H1 (cell line): ENCODE results near the gene EIF4A2. TPM values are rescaled to one million over a fixed set of nuclear protein-coding genes. Genes with fewer than 3 reads are reported as not detected.

Experiments used
- CTCF ChIA-PET: fragments of 300-600 bp; sonication (Branson Sonifier 250); formaldehyde crosslinking; loops from one replicate; lab custom pipeline; 2021; ENCODE audit not compliant: partially characterized antibody; lab: Charles Lee
- POLR2A ChIA-PET: fragments of 300-600 bp; sonication (Branson Sonifier 250); formaldehyde crosslinking; loops from one replicate; lab custom pipeline; 2021; ENCODE audit warnings: inconsistent platforms; ENCODE audit not compliant: partially characterized antibody; lab: Charles Lee
- DNase-seq, 2 experiments: peaks; one replicate each; pipeline versions ENCODE4 v3.0.0 to v3.0.0-alpha.2; 2010 to 2022; ENCODE audit warnings: low spot score in 2 of 2, low read depth in 1 of 2, mixed read lengths in 1 of 2
- FAIRE-seq: peaks from 2 replicates; lab custom pipeline; 2011; peaks lifted over from hg19 to GRCh38; lab: Jason Lieb, UNC
- H2AFZ ChIP-seq: 2 replicates; pipeline ENCODE4 v1.8.1; 2012; ENCODE audit warnings: low read length, inconsistent platforms
- H2AK5ac ChIP-seq: 2 replicates; pipeline ENCODE4 v1.6.1; 2013; ENCODE audit warnings: low read depth, low read length
- H2BK120ac ChIP-seq: replicated peaks from 2 replicates; pipeline ENCODE3; 2013; ENCODE audit warnings: low read depth, low read length, inconsistent platforms
- H2BK12ac ChIP-seq: 2 replicates; pipeline ENCODE4 v1.6.1; 2013; ENCODE audit warnings: low read depth, low read length
- H2BK15ac ChIP-seq: 2 replicates; pipeline ENCODE4 v1.6.1; 2013; ENCODE audit warnings: low read length
- H2BK20ac ChIP-seq: 2 replicates; pipeline ENCODE4 v1.6.1; 2013; ENCODE audit warnings: low read length
- H2BK5ac ChIP-seq: 2 replicates; pipeline ENCODE4 v1.6.1; 2013; ENCODE audit warnings: low read depth, low read length
- H3K14ac ChIP-seq: 2 replicates; pipeline ENCODE4 v1.6.1; 2013; ENCODE audit warnings: inconsistent platforms; ENCODE audit not compliant: insufficient read length
- H3K18ac ChIP-seq: 2 replicates; pipeline ENCODE4 v1.6.1; 2013; ENCODE audit warnings: low read length; ENCODE audit errors: extremely low read depth
- H3K23ac ChIP-seq: 2 replicates; pipeline ENCODE4 v1.6.1; 2013; ENCODE audit warnings: inconsistent platforms; ENCODE audit not compliant: insufficient read length
- H3K23me2 ChIP-seq: 2 replicates; pipeline ENCODE4 v1.6.1; 2013; ENCODE audit warnings: low read depth, low read length
- H3K27ac ChIP-seq: 2 replicates; pipeline ENCODE4 v1.6.1; 2011; ENCODE audit warnings: low read depth, low read length, inconsistent platforms
- H3K27me3 ChIP-seq, 4 experiments: replicated peaks in 1 of 4; 1 replicate in 1 of 4; 2 replicates in 3 of 4; pipeline versions ENCODE4 v1.6.1 to v1.8.1; 2011 to 2013; ENCODE audit warnings: low read length in 3 of 4, mild to moderate bottlenecking in 3 of 4, inconsistent platforms in 2 of 4, mixed read lengths in 2 of 4, moderate library complexity in 1 of 4; ENCODE audit not compliant: control insufficient read depth in 3 of 4, insufficient read depth in 3 of 4; ENCODE audit errors: extremely low read depth in 1 of 4
- H3K36me3 ChIP-seq, 4 experiments: 2 replicates each; pipeline versions ENCODE4 v1.6.1 to v1.8.1; 2011 to 2013; ENCODE audit warnings: mild to moderate bottlenecking in 4 of 4, low read length in 3 of 4, moderate library complexity in 2 of 4, control low read depth in 1 of 4, inconsistent platforms in 1 of 4; ENCODE audit not compliant: insufficient read depth in 4 of 4, control insufficient read depth in 2 of 4
- H3K4ac ChIP-seq: replicated peaks from 2 replicates; pipeline ENCODE3; 2013; ENCODE audit warnings: low read length, low read depth, mixed read lengths, inconsistent platforms; ENCODE audit not compliant: insufficient read length
- H3K4me1 ChIP-seq, 4 experiments: replicated peaks in 1 of 4; 1 replicate in 1 of 4; 2 replicates in 3 of 4; pipeline versions ENCODE4 v1.6.1 to v1.8.1; 2011 to 2013; ENCODE audit warnings: low read length in 3 of 4, inconsistent platforms in 2 of 4, mixed read lengths in 1 of 4; ENCODE audit not compliant: insufficient read depth in 4 of 4, control insufficient read depth in 3 of 4
- H3K4me2 ChIP-seq, 2 experiments: 2 replicates each; pipeline versions ENCODE4 v1.6.1 to v1.8.1; 2011 to 2013; ENCODE audit warnings: low read depth in 2 of 2, low read length in 2 of 2, control low read depth in 1 of 2, inconsistent platforms in 1 of 2, mild to moderate bottlenecking in 1 of 2; ENCODE audit not compliant: insufficient read depth in 1 of 2
- H3K4me3 ChIP-seq, 4 experiments: fragments of 200-600, 300-600 bp in 1 of 4; sonication (generic), shearing (Covaris generic), sonication (Bioruptor Twin) in 1 of 4; 2 replicates each; pipeline versions ENCODE4 v1.5.1 to v1.8.1; 2011 to 2016; ENCODE audit warnings: low read length in 4 of 4, low read depth in 3 of 4, control low read depth in 2 of 4, inconsistent platforms in 2 of 4, mild to moderate bottlenecking in 2 of 4, mixed read lengths in 1 of 4, moderate library complexity in 1 of 4; ENCODE audit not compliant: insufficient read depth in 2 of 4; ENCODE audit errors: extremely low read depth in 1 of 4
- H3K56ac ChIP-seq: replicated peaks from 2 replicates; pipeline ENCODE3; 2013; ENCODE audit warnings: low read depth, mild to moderate bottlenecking, mixed read lengths, low read length, inconsistent platforms; ENCODE audit not compliant: insufficient read length
- H3K79me1 ChIP-seq: 2 replicates; pipeline ENCODE4 v1.6.1; 2013; ENCODE audit warnings: low read depth, low read length, control low read depth
- H3K79me2 ChIP-seq, 2 experiments: 2 replicates each; pipeline versions ENCODE4 v1.6.1 to v1.8.1; 2012 to 2013; ENCODE audit warnings: low read length in 2 of 2, mild to moderate bottlenecking in 2 of 2, inconsistent platforms in 1 of 2; ENCODE audit not compliant: insufficient read depth in 2 of 2, control insufficient read depth in 1 of 2
- H3K9ac ChIP-seq, 4 experiments: replicated peaks in 1 of 4; 1 replicate in 1 of 4; 2 replicates in 3 of 4; pipeline versions ENCODE4 v1.6.1 to v1.8.1; 2011 to 2013; ENCODE audit warnings: low read depth in 3 of 4, low read length in 3 of 4, control low read depth in 2 of 4, mild to moderate bottlenecking in 2 of 4, moderate library complexity in 2 of 4, inconsistent platforms in 1 of 4; ENCODE audit errors: extremely low read depth in 1 of 4
- H3K9me3 ChIP-seq, 2 experiments: 2 replicates each; pipeline versions ENCODE4 v1.6.1 to v1.8.1; 2012 to 2013; ENCODE audit warnings: mild to moderate bottlenecking in 2 of 2, moderate library complexity in 2 of 2, control low read depth in 1 of 2, inconsistent platforms in 1 of 2, low read depth in 1 of 2, low read length in 1 of 2, mixed read lengths in 1 of 2; ENCODE audit not compliant: insufficient read depth in 2 of 2
- H4K20me1 ChIP-seq, 2 experiments: replicated peaks in 1 of 2; 2 replicates each; pipeline versions ENCODE3 to v1.8.1; 2011 to 2013; ENCODE audit warnings: inconsistent platforms in 2 of 2, low read length in 2 of 2, mild to moderate bottlenecking in 1 of 2; ENCODE audit not compliant: insufficient read depth in 2 of 2, control insufficient read depth in 1 of 2
- H4K5ac ChIP-seq: 2 replicates; pipeline ENCODE4 v1.6.1; 2013; ENCODE audit warnings: low read length, low read depth, mixed read lengths, inconsistent platforms; ENCODE audit not compliant: insufficient read length
- H4K8ac ChIP-seq: 2 replicates; pipeline ENCODE4 v1.8.0; 2013; ENCODE audit warnings: mild to moderate bottlenecking, moderate library complexity, low read length, inconsistent platforms; ENCODE audit not compliant: insufficient read depth; ENCODE audit errors: extremely low read depth
- H4K91ac ChIP-seq: replicated peaks from 2 replicates; pipeline ENCODE3; 2013; ENCODE audit warnings: low read length, mixed read lengths, inconsistent platforms; ENCODE audit not compliant: insufficient read length
- CEBPB ChIP-seq: IDR thresholded peaks from 2 replicates; pipeline ENCODE4 v1.6.1; 2012; ENCODE audit warnings: low read depth, low read length
- POLR2A ChIP-seq, 2 experiments: IDR thresholded peaks; 1 replicate in 1 of 2; 2 replicates in 1 of 2; pipeline ENCODE4 v1.6.1; 2011; ENCODE audit warnings: low read depth in 2 of 2, low read length in 2 of 2, mild to moderate bottlenecking in 2 of 2; ENCODE audit errors: control extremely low read depth in 1 of 2
- RBBP5 ChIP-seq: IDR thresholded peaks from 2 replicates; pipeline ENCODE4 v1.7.1; 2012; ENCODE audit warnings: low read depth, mild to moderate bottlenecking, inconsistent platforms, low read length, moderate library complexity, borderline replicate concordance
- TEAD4 ChIP-seq: IDR thresholded peaks from 2 replicates; pipeline ENCODE4 v1.6.1; 2012; ENCODE audit warnings: low read depth, low read length, inconsistent platforms, mixed read lengths
- WGBS, 2 experiments: shearing (Covaris generic) in 1 of 2; methylation state at CpG; one replicate each; pipeline versions ENCODE4 v1.1.6 to v1.1.7; 2013 to 2015; ENCODE audit warnings: low lambda C conversion rate in 2 of 2, mixed read lengths in 2 of 2, inconsistent platforms in 1 of 2, low coverage in 1 of 2, missing lambda C conversion rate in 1 of 2; ENCODE audit not compliant: insufficient replicate concordance in 2 of 2, insufficient coverage in 1 of 2, insufficient read length in 1 of 2; ENCODE audit errors: extremely low coverage in 1 of 2, missing lambda C conversion rate in 1 of 2; 5-methylcytosine and 5-hydroxymethylcytosine counted together
- polyA plus RNA-seq, 7 experiments: library from polyadenylated mRNA; depleted of rRNA in 3 of 7; stranded (reverse) in 5 of 7; unstranded in 2 of 7; fragments of >200 nt in 5 of 7; fragments of 200-250 nt in 2 of 7; gene quantifications; 1 replicate in 5 of 7; 2 replicates in 1 of 7; 4 replicates in 1 of 7; pipeline versions ENCODE4 v1.2.1 to v1.2.3, GENCODE V29; 2011 to 2013; ENCODE audit warnings: missing spikeins in 2 of 7, mixed read lengths in 2 of 7
- total RNA-seq: library from RNA; stranded (reverse); fragmentation: NEBNext Ultra II Directional; extraction: Animal tissue kit (Norgen Biotek cat#: 25700); gene quantifications from 2 replicates; pipeline ENCODE4 v1.2.1, GENCODE V29; 2021
- TF ChIP-seq, protein P1 (sequence below): IDR thresholded peaks from 2 replicates; pipeline ENCODE4 v1.6.1; 2012; ENCODE audit warnings: inconsistent platforms
- TF ChIP-seq, protein P2 (sequence below): IDR thresholded peaks from 2 replicates; pipeline ENCODE4 v1.6.1; 2012; ENCODE audit warnings: inconsistent platforms

The EIF4A2 gene
- total and polyA plus RNA-seq, 2 of the 8 experiments (the other 6 are each of a cell fraction or from before 2014, with no cell fraction given), result 527 to 604 TPM

DNA sequence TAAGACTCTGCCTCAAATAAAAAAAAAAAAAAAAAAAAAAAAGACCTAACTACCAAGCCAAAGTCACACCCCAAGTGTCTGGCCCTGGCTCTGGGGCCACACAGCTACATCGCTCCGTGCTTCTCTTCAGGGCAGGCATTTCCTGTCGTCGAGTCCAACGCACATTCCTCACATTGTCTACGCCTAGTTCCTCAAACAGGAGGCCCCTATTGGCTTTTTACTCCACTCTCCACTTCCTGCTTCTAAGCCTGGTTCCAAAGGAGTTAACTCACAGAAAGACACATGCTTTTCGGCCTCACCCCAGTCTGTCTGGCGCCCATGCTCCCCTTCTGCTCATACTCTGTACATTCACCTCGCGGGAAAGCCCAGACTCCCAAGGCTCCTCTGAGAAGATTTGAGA lies 37.4 kb upstream of the EIF4A2 start:
- 70% methylated on average over 9 of the region's 10 CpGs; no CpG with 5 or more reads in 1 of the 2 experiments for WGBS, 2 experiments
- DNase-seq, result peak in 1 of 2 experiments; percentile 54

More for the DNA sequence above, 37.4 kb upstream of the EIF4A2 start:
- no peak overlapping the region for H3K4me3 ChIP-seq
- H2AK5ac ChIP-seq, result no peak overlapping the region
- POLR2A ChIA-PET, result interaction anchor here (0.5 to 5.4 kb wide), 6 partner anchors 16 to 82 kb away, joined by 3 to 34 read pairs (median 4); partner anchors contain the start of gene EIF4A2
- no peak overlapping the region for H4K8ac ChIP-seq
- H3K9ac ChIP-seq, result no peak overlapping the region
- H3K4ac ChIP-seq, result no peak overlapping the region
- H3K18ac ChIP-seq, result no peak overlapping the region
- peaks cover 0 to 5% (median 0%) of the 10 kb centered on the region in 4 experiments; a peak in 3 of 7 replicates for H3K4me1 ChIP-seq
- H3K23ac ChIP-seq, result no peak overlapping the region
- no peak overlapping the region for H4K5ac ChIP-seq
- H3K23me2 ChIP-seq, result no peaks in the 10 kb centered on the region
- H3K27ac ChIP-seq, result peak overlapping the region; percentile 24; the same call in 1 of the 2 replicates
- H2AFZ ChIP-seq, result peak overlapping the region; percentile 62
- no peaks in the 10 kb centered on the region for H3K9me3 ChIP-seq
- no peak overlapping the region for H4K91ac ChIP-seq
- no peak overlapping the region for H2BK15ac ChIP-seq
- no peak for FAIRE-seq
- no peaks in the 10 kb centered on the region for H3K79me2 ChIP-seq
- H2BK12ac ChIP-seq, result no peak overlapping the region
- no peaks in the 10 kb centered on the region for H3K79me1 ChIP-seq
- no peaks in the 10 kb centered on the region for H4K20me1 ChIP-seq
- H3K14ac ChIP-seq, result no peak overlapping the region
- no peak overlapping the region for H2BK5ac ChIP-seq
- no peak overlapping the region for H2BK20ac ChIP-seq
- H3K27me3 ChIP-seq, result no peaks in the 10 kb centered on the region
- no peak overlapping the region for H3K56ac ChIP-seq
- 0 out of 3 replicates have a peak, but pooled peaks of 1 of the 2 experiments have one; percentile 23 for TF ChIP-seq POLR2A (IDR thresholded peaks at IDR 0.05; ENCODE audit: control extremely low read depth in 1 of 2, low read depth in 2 of 2, low read length in 2 of 2)
- no peak for TF ChIP-seq CEBPB
- 0 out of 2 replicates have a peak, but pooled peaks have one; percentile 24 for TF ChIP-seq RBBP5
- TF ChIP-seq, protein P1, sequence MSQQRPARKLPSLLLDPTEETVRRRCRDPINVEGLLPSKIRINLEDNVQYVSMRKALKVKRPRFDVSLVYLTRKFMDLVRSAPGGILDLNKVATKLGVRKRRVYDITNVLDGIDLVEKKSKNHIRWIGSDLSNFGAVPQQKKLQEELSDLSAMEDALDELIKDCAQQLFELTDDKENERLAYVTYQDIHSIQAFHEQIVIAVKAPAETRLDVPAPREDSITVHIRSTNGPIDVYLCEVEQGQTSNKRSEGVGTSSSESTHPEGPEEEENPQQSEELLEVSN, result peak; percentile 64
- TF ChIP-seq, protein P2, sequence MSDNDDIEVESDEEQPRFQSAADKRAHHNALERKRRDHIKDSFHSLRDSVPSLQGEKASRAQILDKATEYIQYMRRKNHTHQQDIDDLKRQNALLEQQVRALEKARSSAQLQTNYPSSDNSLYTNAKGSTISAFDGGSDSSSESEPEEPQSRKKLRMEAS, result peak; percentile 63
- TF ChIP-seq TEAD4, result peak; percentile 80
- no peak overlapping the region; a peak in 1 of 4 replicates for H3K4me2 ChIP-seq
- H2BK120ac ChIP-seq, result no peak overlapping the region
- no peaks in the 10 kb centered on the region for H3K36me3 ChIP-seq
- CTCF ChIA-PET, result interaction anchor here (0.6 to 13.6 kb wide), 3 partner anchors 10 to 429 kb away, joined by 3 to 229 read pairs (median 3); partner anchors contain the start of gene AHSG
